Measurements from ENCODE around the gene CHAT.

GRCh38 chr10:49662169-49662830, 48.5 kb downstream of the CHAT start:
- TF ChIP-seq, protein P1, sequence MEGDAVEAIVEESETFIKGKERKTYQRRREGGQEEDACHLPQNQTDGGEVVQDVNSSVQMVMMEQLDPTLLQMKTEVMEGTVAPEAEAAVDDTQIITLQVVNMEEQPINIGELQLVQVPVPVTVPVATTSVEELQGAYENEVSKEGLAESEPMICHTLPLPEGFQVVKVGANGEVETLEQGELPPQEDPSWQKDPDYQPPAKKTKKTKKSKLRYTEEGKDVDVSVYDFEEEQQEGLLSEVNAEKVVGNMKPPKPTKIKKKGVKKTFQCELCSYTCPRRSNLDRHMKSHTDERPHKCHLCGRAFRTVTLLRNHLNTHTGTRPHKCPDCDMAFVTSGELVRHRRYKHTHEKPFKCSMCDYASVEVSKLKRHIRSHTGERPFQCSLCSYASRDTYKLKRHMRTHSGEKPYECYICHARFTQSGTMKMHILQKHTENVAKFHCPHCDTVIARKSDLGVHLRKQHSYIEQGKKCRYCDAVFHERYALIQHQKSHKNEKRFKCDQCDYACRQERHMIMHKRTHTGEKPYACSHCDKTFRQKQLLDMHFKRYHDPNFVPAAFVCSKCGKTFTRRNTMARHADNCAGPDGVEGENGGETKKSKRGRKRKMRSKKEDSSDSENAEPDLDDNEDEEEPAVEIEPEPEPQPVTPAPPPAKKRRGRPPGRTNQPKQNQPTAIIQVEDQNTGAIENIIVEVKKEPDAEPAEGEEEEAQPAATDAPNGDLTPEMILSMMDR (optimal IDR thresholded peaks at IDR 0.05 in 1 of 3, IDR thresholded peaks at IDR 0.05 in 1 of 3, conservative IDR thresholded peaks at IDR 0.05 in 1 of 3; ENCODE audit: extremely low read depth in 1 of 3, insufficient read depth in 2 of 3, low read length in 3 of 3), result no peak
- TF ChIP-seq EZH2 (IDR thresholded peaks at IDR 0.05; ENCODE audit: low read length), result no peak
